HepG2 (cell line): ENCODE results near the gene OS9. TPM values are rescaled to one million over a fixed set of nuclear protein-coding genes. Genes with fewer than 3 reads are reported as not detected.
A peak's percentile ranks its signal among the peaks of the same experiment; 100 is the strongest.

Source experiments
- EED ChIP-seq: sonication (generic); formaldehyde crosslinking; IDR thresholded peaks from 2 replicates; pipeline ENCODE4 v1.5.0; 2020; ENCODE audit warnings: mild to moderate bottlenecking, missing genetic modification reagents
- HIVEP1 ChIP-seq: sonication (generic); formaldehyde crosslinking; IDR thresholded peaks from 2 replicates; pipeline ENCODE4 v1.4.0; 2020; ENCODE audit warnings: mild to moderate bottlenecking, missing genetic modification reagents
- KLF6 ChIP-seq: IDR thresholded peaks from 2 replicates; pipeline ENCODE4 v1.8.0; 2016; ENCODE audit warnings: missing biosample characterization, missing genetic modification reagents
- MBD4 ChIP-seq: IDR thresholded peaks from 2 replicates; pipeline ENCODE4 v1.6.1; 2012; ENCODE audit warnings: low read length, inconsistent platforms, borderline replicate concordance
- MIXL1 ChIP-seq: IDR thresholded peaks from 2 replicates; pipeline ENCODE4 v1.6.1; 2016
- NPAS2 ChIP-seq: sonication (generic); formaldehyde crosslinking; IDR thresholded peaks from 2 replicates; pipeline ENCODE4 v1.8.0; 2022; ENCODE audit warnings: mild to moderate bottlenecking, missing genetic modification reagents, borderline replicate concordance
- POLR2AphosphoS2 ChIP-seq: IDR thresholded peaks from 2 replicates; pipeline ENCODE4 v1.6.1; 2011; ENCODE audit warnings: low read depth, low read length, improper control_type of control experiment
- RBFOX2 ChIP-seq: fragments of 200-400 bp; formaldehyde crosslinking; IDR thresholded peaks from 2 replicates; pipeline ENCODE4 v1.6.1; 2017; ENCODE audit warnings: low read depth, mild to moderate bottlenecking, low read length
- SNRNP70 ChIP-seq: fragments of 200-400 bp; formaldehyde crosslinking; IDR thresholded peaks from 2 replicates; pipeline ENCODE4 v1.6.1; 2017; ENCODE audit warnings: mild to moderate bottlenecking, low read depth, low read length, moderate library complexity
- SRY ChIP-seq: sonication (generic); formaldehyde crosslinking; IDR thresholded peaks from 2 replicates; pipeline ENCODE4 v1.8.0; 2022; ENCODE audit warnings: mild to moderate bottlenecking, missing genetic modification reagents
- ZBTB20 ChIP-seq: sonication (generic); formaldehyde crosslinking; IDR thresholded peaks from 2 replicates; pipeline ENCODE4 v1.8.1; 2023; ENCODE audit warnings: missing genetic modification reagents, low read depth, mild to moderate bottlenecking, borderline replicate concordance
- ZFP90 ChIP-seq: sonication (generic); formaldehyde crosslinking; IDR thresholded peaks from 2 replicates; pipeline ENCODE4 v1.8.0; 2022; ENCODE audit warnings: missing genetic modification reagents, mild to moderate bottlenecking, inconsistent platforms, borderline replicate concordance
- ZFX ChIP-seq: sonication (generic); formaldehyde crosslinking; IDR thresholded peaks from 2 replicates; pipeline ENCODE4 v1.4.0; 2020; ENCODE audit warnings: mild to moderate bottlenecking, low read depth, missing genetic modification reagents, moderate library complexity
- ZFY ChIP-seq: sonication (generic); formaldehyde crosslinking; IDR thresholded peaks from 2 replicates; pipeline ENCODE4 v1.4.0; 2020; ENCODE audit warnings: missing genetic modification reagents
- ZNF136 ChIP-seq: sonication (generic); formaldehyde crosslinking; IDR thresholded peaks from 2 replicates; pipeline ENCODE4 v1.8.1; 2022; ENCODE audit warnings: low read depth, mild to moderate bottlenecking, moderate library complexity, missing genetic modification reagents
- ZNF44 ChIP-seq: sonication (generic); formaldehyde crosslinking; IDR thresholded peaks from 2 replicates; pipeline ENCODE4 v1.5.1; 2020; ENCODE audit warnings: mild to moderate bottlenecking, missing genetic modification reagents
- ZNF773 ChIP-seq: sonication (generic); formaldehyde crosslinking; IDR thresholded peaks from 2 replicates; pipeline ENCODE4 v1.4.0; 2020; ENCODE audit warnings: missing genetic modification reagents, borderline replicate concordance
- polyA plus RNA-seq, 8 experiments: library from polyadenylated mRNA; depleted of rRNA in 3 of 8; stranded (reverse) in 7 of 8; unstranded in 1 of 8; fragments of >200 nt; fragmentation: Illumina TruSeq in 4 of 8; extraction: Trizol in 4 of 8; gene quantifications; 2 replicates each; pipeline versions ENCODE4 v1.2.1 to v1.2.3, GENCODE V29; 2011 to 2016; ENCODE audit warnings: low read depth in 4 of 8, missing spikeins in 1 of 8, mixed read lengths in 1 of 8; ENCODE audit not compliant: insufficient read depth in 1 of 8
- total RNA-seq, 5 experiments: library from RNA; depleted of rRNA; stranded (reverse); fragments of >200 nt; fragmentation: Illumina TruSeq; extraction: Trizol; gene quantifications; 2 replicates each; pipeline ENCODE4 v1.2.3, GENCODE V29; 2016; ENCODE audit warnings: low read depth in 1 of 5
- TF ChIP-seq, protein P1 (sequence below): sonication (generic); formaldehyde crosslinking; IDR thresholded peaks from 2 replicates; pipeline ENCODE4 v1.5.1; 2020; ENCODE audit warnings: mild to moderate bottlenecking, moderate library complexity, missing genetic modification reagents
- TF ChIP-seq, protein P2 (sequence below): sonication (generic); formaldehyde crosslinking; IDR thresholded peaks from 2 replicates; pipeline ENCODE4 v1.5.0; 2020; ENCODE audit warnings: mild to moderate bottlenecking, missing genetic modification reagents, moderate library complexity
- TF ChIP-seq, protein P3 (sequence below): sonication (generic); formaldehyde crosslinking; IDR thresholded peaks from 2 replicates; pipeline ENCODE4 v1.4.0; 2020; ENCODE audit warnings: mild to moderate bottlenecking, missing genetic modification reagents
- TF ChIP-seq, protein P4 (sequence below): sonication (generic); formaldehyde crosslinking; IDR thresholded peaks from 2 replicates; pipeline ENCODE4 v1.4.0; 2020; ENCODE audit warnings: missing genetic modification reagents, low read depth, mild to moderate bottlenecking, borderline replicate concordance
- TF ChIP-seq, protein P5 (sequence below): sonication (generic); formaldehyde crosslinking; IDR thresholded peaks from 2 replicates; pipeline ENCODE4 v1.4.0; 2020; ENCODE audit warnings: missing genetic modification reagents

OS9 gene
- total and polyA plus RNA-seq, 2 of the 13 experiments (the other 11 are each of a cell fraction or from before 2014, with no cell fraction given), result 156 to 206 TPM

DNA sequence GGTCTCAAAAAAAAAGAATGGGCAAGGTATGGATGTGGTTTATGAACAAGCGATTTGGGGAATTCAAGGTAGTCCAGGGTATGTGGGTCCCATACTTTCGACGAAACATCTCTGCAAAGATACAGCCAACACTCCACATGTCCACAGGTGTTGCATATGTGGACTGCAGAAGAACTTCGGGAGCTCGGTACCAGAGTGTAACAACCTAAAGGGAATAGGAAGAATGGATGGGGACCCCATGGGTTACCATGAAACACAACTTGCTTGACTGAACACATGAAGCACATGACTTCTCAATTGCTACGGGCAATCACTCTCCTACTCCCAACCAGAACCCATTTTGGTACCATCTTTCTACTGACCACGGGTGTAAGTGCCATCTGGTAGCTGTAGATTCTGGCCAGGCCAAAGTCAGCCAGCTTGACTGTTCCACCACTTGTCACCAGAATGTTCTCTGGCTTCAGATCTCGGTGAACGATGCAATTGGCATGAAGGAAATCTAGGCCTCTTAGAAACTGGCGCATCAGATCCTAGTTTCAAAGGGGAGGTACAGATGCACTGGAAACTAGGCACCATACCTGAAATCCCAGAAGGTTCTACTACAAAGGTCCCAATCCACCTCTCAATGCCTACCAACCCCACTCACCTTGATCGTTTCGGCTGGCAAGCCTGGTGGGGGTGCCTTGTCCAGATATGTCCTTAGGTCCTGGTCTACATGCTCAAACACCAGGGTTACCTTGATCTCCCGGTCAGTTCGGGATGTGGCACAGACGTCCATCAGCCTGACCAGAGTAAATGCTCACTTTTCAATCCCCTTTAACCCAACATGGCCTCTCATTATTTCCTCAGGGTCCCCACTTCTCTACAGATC, 56.9 kb downstream of the OS9 start (continued):
- TF ChIP-seq, protein P1, sequence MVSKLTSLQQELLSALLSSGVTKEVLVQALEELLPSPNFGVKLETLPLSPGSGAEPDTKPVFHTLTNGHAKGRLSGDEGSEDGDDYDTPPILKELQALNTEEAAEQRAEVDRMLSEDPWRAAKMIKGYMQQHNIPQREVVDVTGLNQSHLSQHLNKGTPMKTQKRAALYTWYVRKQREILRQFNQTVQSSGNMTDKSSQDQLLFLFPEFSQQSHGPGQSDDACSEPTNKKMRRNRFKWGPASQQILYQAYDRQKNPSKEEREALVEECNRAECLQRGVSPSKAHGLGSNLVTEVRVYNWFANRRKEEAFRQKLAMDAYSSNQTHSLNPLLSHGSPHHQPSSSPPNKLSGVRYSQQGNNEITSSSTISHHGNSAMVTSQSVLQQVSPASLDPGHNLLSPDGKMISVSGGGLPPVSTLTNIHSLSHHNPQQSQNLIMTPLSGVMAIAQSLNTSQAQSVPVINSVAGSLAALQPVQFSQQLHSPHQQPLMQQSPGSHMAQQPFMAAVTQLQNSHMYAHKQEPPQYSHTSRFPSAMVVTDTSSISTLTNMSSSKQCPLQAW (CRISPR knock-in tag), result no peak
- TF ChIP-seq KLF6 (no peak), SNRNP70 (no peak), POLR2AphosphoS2 (no peak), MIXL1 (CRISPR knock-in tag) (no peak), RBFOX2 (peak; percentile 51; the same call in 1 of the 2 replicates), ZFY (CRISPR knock-in tag) (0 out of 2 replicates have a peak, but pooled peaks have one; percentile 5), EED (CRISPR knock-in tag) (no peak), ZNF136 (CRISPR knock-in tag) (no peak), ZBTB20 (no peak), NPAS2 (CRISPR knock-in tag) (no peak), ZNF773 (no peak), SRY (CRISPR knock-in tag) (no peak), ZFX (CRISPR knock-in tag) (no peak), ZNF44 (CRISPR knock-in tag) (no peak), MBD4 (no peak), ZFP90 (CRISPR knock-in tag) (no peak), HIVEP1 (CRISPR knock-in tag) (no peak)
- TF ChIP-seq, protein P2, sequence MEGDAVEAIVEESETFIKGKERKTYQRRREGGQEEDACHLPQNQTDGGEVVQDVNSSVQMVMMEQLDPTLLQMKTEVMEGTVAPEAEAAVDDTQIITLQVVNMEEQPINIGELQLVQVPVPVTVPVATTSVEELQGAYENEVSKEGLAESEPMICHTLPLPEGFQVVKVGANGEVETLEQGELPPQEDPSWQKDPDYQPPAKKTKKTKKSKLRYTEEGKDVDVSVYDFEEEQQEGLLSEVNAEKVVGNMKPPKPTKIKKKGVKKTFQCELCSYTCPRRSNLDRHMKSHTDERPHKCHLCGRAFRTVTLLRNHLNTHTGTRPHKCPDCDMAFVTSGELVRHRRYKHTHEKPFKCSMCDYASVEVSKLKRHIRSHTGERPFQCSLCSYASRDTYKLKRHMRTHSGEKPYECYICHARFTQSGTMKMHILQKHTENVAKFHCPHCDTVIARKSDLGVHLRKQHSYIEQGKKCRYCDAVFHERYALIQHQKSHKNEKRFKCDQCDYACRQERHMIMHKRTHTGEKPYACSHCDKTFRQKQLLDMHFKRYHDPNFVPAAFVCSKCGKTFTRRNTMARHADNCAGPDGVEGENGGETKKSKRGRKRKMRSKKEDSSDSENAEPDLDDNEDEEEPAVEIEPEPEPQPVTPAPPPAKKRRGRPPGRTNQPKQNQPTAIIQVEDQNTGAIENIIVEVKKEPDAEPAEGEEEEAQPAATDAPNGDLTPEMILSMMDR (CRISPR knock-in tag), result no peak
- TF ChIP-seq, protein P3, sequence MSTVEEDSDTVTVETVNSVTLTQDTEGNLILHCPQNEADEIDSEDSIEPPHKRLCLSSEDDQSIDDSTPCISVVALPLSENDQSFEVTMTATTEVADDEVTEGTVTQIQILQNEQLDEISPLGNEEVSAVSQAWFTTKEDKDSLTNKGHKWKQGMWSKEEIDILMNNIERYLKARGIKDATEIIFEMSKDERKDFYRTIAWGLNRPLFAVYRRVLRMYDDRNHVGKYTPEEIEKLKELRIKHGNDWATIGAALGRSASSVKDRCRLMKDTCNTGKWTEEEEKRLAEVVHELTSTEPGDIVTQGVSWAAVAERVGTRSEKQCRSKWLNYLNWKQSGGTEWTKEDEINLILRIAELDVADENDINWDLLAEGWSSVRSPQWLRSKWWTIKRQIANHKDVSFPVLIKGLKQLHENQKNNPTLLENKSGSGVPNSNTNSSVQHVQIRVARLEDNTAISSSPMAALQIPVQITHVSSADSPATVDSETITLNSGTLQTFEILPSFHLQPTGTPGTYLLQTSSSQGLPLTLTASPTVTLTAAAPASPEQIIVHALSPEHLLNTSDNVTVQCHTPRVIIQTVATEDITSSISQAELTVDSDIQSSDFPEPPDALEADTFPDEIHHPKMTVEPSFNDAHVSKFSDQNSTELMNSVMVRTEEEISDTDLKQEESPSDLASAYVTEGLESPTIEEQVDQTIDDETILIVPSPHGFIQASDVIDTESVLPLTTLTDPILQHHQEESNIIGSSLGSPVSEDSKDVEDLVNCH (CRISPR knock-in tag), result no peak
- TF ChIP-seq, protein P4, sequence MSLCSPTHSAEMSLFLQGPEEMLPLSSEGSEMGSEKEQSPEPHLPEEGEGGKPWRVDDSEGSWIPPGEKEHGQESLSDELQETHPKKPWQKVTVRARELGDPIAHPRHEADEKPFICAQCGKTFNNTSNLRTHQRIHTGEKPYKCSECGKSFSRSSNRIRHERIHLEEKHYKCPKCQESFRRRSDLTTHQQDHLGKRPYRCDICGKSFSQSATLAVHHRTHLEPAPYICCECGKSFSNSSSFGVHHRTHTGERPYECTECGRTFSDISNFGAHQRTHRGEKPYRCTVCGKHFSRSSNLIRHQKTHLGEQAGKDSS, result no peak
- TF ChIP-seq, protein P5, sequence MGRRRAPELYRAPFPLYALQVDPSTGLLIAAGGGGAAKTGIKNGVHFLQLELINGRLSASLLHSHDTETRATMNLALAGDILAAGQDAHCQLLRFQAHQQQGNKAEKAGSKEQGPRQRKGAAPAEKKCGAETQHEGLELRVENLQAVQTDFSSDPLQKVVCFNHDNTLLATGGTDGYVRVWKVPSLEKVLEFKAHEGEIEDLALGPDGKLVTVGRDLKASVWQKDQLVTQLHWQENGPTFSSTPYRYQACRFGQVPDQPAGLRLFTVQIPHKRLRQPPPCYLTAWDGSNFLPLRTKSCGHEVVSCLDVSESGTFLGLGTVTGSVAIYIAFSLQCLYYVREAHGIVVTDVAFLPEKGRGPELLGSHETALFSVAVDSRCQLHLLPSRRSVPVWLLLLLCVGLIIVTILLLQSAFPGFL (CRISPR knock-in tag), result no peak
